HepG2 (cell line): ENCODE data around the gene KRT12.

Experiments used
- MYC ChIP-seq: sonication (generic); formaldehyde crosslinking; IDR thresholded peaks from 2 replicates; pipeline ENCODE4 v1.9.0; 2021; ENCODE audit warnings: missing genetic modification reagents, borderline replicate concordance
- POLR2A ChIP-seq, 2 experiments: IDR thresholded peaks; 2 replicates each; pipeline ENCODE4 v1.6.1; 2011; ENCODE audit warnings: low read depth in 2 of 2, low read length in 2 of 2, mild to moderate bottlenecking in 1 of 2, moderate library complexity in 1 of 2; ENCODE audit not compliant: insufficient read depth in 1 of 2
- POLR2AphosphoS5 ChIP-seq: IDR thresholded peaks from 2 replicates; pipeline ENCODE4 v1.6.1; 2012; ENCODE audit warnings: low read depth, low read length

DNA sequence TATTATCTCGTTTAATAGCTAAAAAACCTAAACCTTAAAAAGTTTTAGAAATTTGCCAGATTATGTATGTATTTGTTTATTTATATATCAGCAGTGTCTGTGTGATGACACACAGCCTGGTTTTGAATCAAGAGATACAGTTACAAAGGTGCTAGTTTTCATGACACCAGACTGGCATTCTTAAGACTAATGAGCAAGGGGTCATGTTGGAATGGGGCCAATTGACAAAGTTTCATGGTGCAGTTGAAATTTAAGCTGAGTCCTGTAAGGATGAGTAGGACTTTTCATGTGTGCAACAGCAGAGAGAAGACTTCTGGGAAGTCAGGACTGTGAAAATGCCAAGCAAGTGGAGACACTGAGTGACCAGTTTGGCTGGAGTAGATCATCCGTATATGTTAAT is 41.4 kb downstream of the KRT12 start:
- TF ChIP-seq POLR2AphosphoS5 (no peak), POLR2A (IDR thresholded peaks at IDR 0.05; ENCODE audit: insufficient read depth in 1 of 2, low read depth in 2 of 2, low read length in 2 of 2) (no peak), MYC (CRISPR knock-in tag) (no peak)
